22Rv1 (cell line): Measurements from ENCODE around the gene CTNND2.
A peak's percentile ranks its signal among the peaks of the same experiment; 100 is the strongest.

ENCODE experiments used
- H3K27ac ChIP-seq: fragments of 450-650 bp; 2 replicates; pipeline ENCODE4 v1.5.1; 2017
- CTCF ChIP-seq: fragments of 450-650 bp; IDR thresholded peaks from 2 replicates; pipeline ENCODE4 v1.5.1; 2017; ENCODE audit warnings: mild to moderate bottlenecking
- ZFX ChIP-seq: fragments of 450-650 bp; IDR thresholded peaks from 2 replicates; pipeline ENCODE4 v1.6.1; 2017; ENCODE audit warnings: antibody characterized with exemption, borderline replicate concordance

Gene CTNND2

GRCh38 chr5:11758321-11758720 is 145.9 kb downstream of the CTNND2 start:
- no peak overlapping the region for H3K27ac ChIP-seq
- no peak for TF ChIP-seq CTCF
- no peak for TF ChIP-seq ZFX

- TF ChIP-seq ZFX = no peak
- TF ChIP-seq CTCF = no peak
- no peak overlapping the region for H3K27ac ChIP-seq
Measured at GRCh38 chr5:11757661-11758060, 146.6 kb downstream of the CTNND2 start.

GRCh38 chr5:11737010-11737409 is 167.2 kb downstream of the CTNND2 start:
- no peak for TF ChIP-seq ZFX
- TF ChIP-seq CTCF = no peak
- no peak overlapping the region for H3K27ac ChIP-seq

GRCh38 chr5:11734369-11734768 is 169.9 kb downstream of the CTNND2 start:
- no peak for TF ChIP-seq CTCF
- TF ChIP-seq ZFX = no peak
- H3K27ac ChIP-seq = peak overlapping the region; percentile 68

GRCh38 chr5:11733840-11734192 is 170.4 kb downstream of the CTNND2 start:
- H3K27ac ChIP-seq = peak overlapping the region; percentile 68
- TF ChIP-seq CTCF (no peak), ZFX (no peak)

GRCh38 chr5:11733185-11733839 is 170.9 kb downstream of the CTNND2 start:
- peak overlapping the region; percentile 68 for H3K27ac ChIP-seq
- no peak for TF ChIP-seq CTCF
- no peak for TF ChIP-seq ZFX

GRCh38 chr5:11724940-11725339 is 179.3 kb downstream of the CTNND2 start:
- H3K27ac ChIP-seq = no peak overlapping the region
- TF ChIP-seq ZFX (no peak), CTCF (no peak)
